Smooth muscle cell (in vitro differentiated cells): ENCODE results near the gene GAL. TPM values are rescaled to one million over a fixed set of nuclear protein-coding genes. Genes with fewer than 3 reads are reported as not detected.

Experiments used
- DNase-seq: peaks from one replicate; lab custom pipeline; 2025; ENCODE audit not compliant: unreplicated experiment; lab: John Stamatoyannopoulos, UW
- H2AFZ ChIP-seq: fragments of 200-600 bp; sonication (generic); 2 replicates; pipeline ENCODE4 v1.6.0; 2016; ENCODE audit warnings: antibody characterized with exemption, low read depth, mild to moderate bottlenecking
- H3F3A ChIP-seq: fragments of 200-600 bp; sonication (generic); 2 replicates; pipeline ENCODE4 v1.6.0; 2017; ENCODE audit warnings: antibody characterized with exemption, low read depth
- H3K27ac ChIP-seq: fragments of 200-600 bp; sonication (generic); 2 replicates; pipeline ENCODE4 v1.5.1; 2016; ENCODE audit warnings: low read depth, mild to moderate bottlenecking
- H3K27me3 ChIP-seq: fragments of 200-600 bp; sonication (generic); 2 replicates; pipeline ENCODE4 v1.6.1; 2016; ENCODE audit warnings: low read depth, mild to moderate bottlenecking
- H3K36me3 ChIP-seq: fragments of 200-600 bp; sonication (generic); 2 replicates; pipeline ENCODE4 v1.5.1; 2016; ENCODE audit warnings: low read depth
- H3K4me1 ChIP-seq: fragments of 200-600 bp; sonication (generic); 2 replicates; pipeline ENCODE4 v1.5.1; 2016; ENCODE audit warnings: low read depth
- H3K4me2 ChIP-seq: fragments of 200-600 bp; sonication (generic); 2 replicates; pipeline ENCODE4 v1.6.0; 2016; ENCODE audit warnings: mild to moderate bottlenecking
- H3K4me3 ChIP-seq: fragments of 200-600 bp; sonication (generic); 2 replicates; pipeline ENCODE4 v1.5.1; 2016; ENCODE audit warnings: mild to moderate bottlenecking
- H3K79me2 ChIP-seq: fragments of 200-600 bp; sonication (generic); 2 replicates; pipeline ENCODE4 v1.6.0; 2016; ENCODE audit warnings: low read depth, mild to moderate bottlenecking
- H3K9ac ChIP-seq: fragments of 200-600 bp; sonication (generic); 2 replicates; pipeline ENCODE4 v1.6.0; 2016; ENCODE audit warnings: low read depth
- H3K9me3 ChIP-seq: fragments of 200-600 bp; sonication (generic); replicated peaks from 2 replicates; pipeline ENCODE4 v1.5.1; 2016; ENCODE audit warnings: low read depth
- H4K20me1 ChIP-seq: fragments of 200-600 bp; sonication (generic); 2 replicates; pipeline ENCODE4 v1.6.0; 2016; ENCODE audit warnings: low read depth
- CTCF ChIP-seq: fragments of 200-600 bp; sonication (generic); IDR thresholded peaks from 2 replicates; pipeline ENCODE4 v1.5.1; 2017; ENCODE audit warnings: borderline replicate concordance, mild to moderate bottlenecking, antibody characterized with exemption; ENCODE audit not compliant: insufficient read depth, poor library complexity, severe bottlenecking
- WGBS: methylation state at CpG from one replicate; pipeline ENCODE4 v1.1.7; 2016; ENCODE audit warnings: low lambda C conversion rate; 5-methylcytosine and 5-hydroxymethylcytosine counted together
- polyA plus RNA-seq: library from polyadenylated mRNA; unstranded; fragments of >200 nt; fragmentation: Nextera tagmentation; extraction: Ambion mirVana; gene quantifications from 2 replicates; pipeline ENCODE4 v1.2.1, GENCODE V29; 2016
- total RNA-seq: library from RNA; depleted of rRNA; stranded (reverse); fragments of >200 nt; gene quantifications from 2 replicates; pipeline ENCODE4 v1.2.3, GENCODE V29; 2014

GAL gene
- total and polyA plus RNA-seq, 2 experiments from 2014 or later, result 19.4 to 61.5 TPM

- no peaks in the 10 kb centered on the region for H3K79me2 ChIP-seq
- peaks cover 8% of the 10 kb centered on the region for H3K4me1 ChIP-seq
- DNase-seq, result no peak
- no peaks in the 10 kb centered on the region for H3F3A ChIP-seq
- H4K20me1 ChIP-seq, result no peaks in the 10 kb centered on the region
- no peak overlapping the region for H2AFZ ChIP-seq
- no peak overlapping the region for H3K9ac ChIP-seq
- H3K36me3 ChIP-seq, result no peaks in the 10 kb centered on the region
- H3K9me3 ChIP-seq, result no peaks in the 10 kb centered on the region
- no peak for TF ChIP-seq CTCF
- peaks cover 25% of the 10 kb centered on the region for H3K27me3 ChIP-seq
- WGBS, result 87% methylated on average over 18 of the region's 18 CpGs
- H3K4me2 ChIP-seq, result no peak overlapping the region
- H3K27ac ChIP-seq, result no peak overlapping the region
- no peak overlapping the region for H3K4me3 ChIP-seq
Measured at GRCh38 chr11:68685656-68686380, 1.5 kb downstream of the GAL start.

GRCh38 chr11:68686486-68686885, 2.1 kb downstream of the GAL start:
- H4K20me1 ChIP-seq, result no peaks in the 10 kb centered on the region
- no peaks in the 10 kb centered on the region for H3K79me2 ChIP-seq
- no peaks in the 10 kb centered on the region for H3K9me3 ChIP-seq
- peaks cover 8% of the 10 kb centered on the region for H3K4me1 ChIP-seq
- no peaks in the 10 kb centered on the region for H3K36me3 ChIP-seq
- DNase-seq, result no peak
- H2AFZ ChIP-seq, result no peak overlapping the region
- no peaks in the 10 kb centered on the region for H3F3A ChIP-seq
- H3K9ac ChIP-seq, result no peak overlapping the region
- 97% methylated on average over 12 of the region's 12 CpGs for WGBS
- peaks cover 25% of the 10 kb centered on the region for H3K27me3 ChIP-seq
- H3K27ac ChIP-seq, result no peak overlapping the region
- no peak overlapping the region for H3K4me3 ChIP-seq
- no peak for TF ChIP-seq CTCF
- no peak overlapping the region for H3K4me2 ChIP-seq

- H3F3A ChIP-seq, result no peaks in the 10 kb centered on the region
- 94% methylated on average over 9 of the region's 9 CpGs for WGBS
- H3K79me2 ChIP-seq, result no peaks in the 10 kb centered on the region
- no peak overlapping the region for H3K27ac ChIP-seq
- no peak overlapping the region for H3K9ac ChIP-seq
- no peaks in the 10 kb centered on the region for H3K36me3 ChIP-seq
- H2AFZ ChIP-seq, result no peak overlapping the region
- H3K4me1 ChIP-seq, result peaks cover 8% of the 10 kb centered on the region
- no peak overlapping the region for H3K4me3 ChIP-seq
- H3K4me2 ChIP-seq, result no peak overlapping the region
- no peaks in the 10 kb centered on the region for H3K9me3 ChIP-seq
- no peak for TF ChIP-seq CTCF
- no peaks in the 10 kb centered on the region for H4K20me1 ChIP-seq
- H3K27me3 ChIP-seq, result peaks cover 25% of the 10 kb centered on the region
- DNase-seq, result no peak
Measured at GRCh38 chr11:68687311-68687710, 3.0 kb downstream of the GAL start.

GRCh38 chr11:68687986-68688385, 3.6 kb downstream of the GAL start:
- WGBS, result 91% methylated on average over 14 of the region's 14 CpGs
- Histone ChIP-seq H3K79me2 (no peaks in the 10 kb centered on the region), H3K27me3 (peaks cover 25% of the 10 kb centered on the region), H3K4me3 (no peak overlapping the region), H3K9ac (no peak overlapping the region), H3F3A (no peaks in the 10 kb centered on the region), H3K27ac (no peak overlapping the region), H2AFZ (no peak overlapping the region), H3K9me3 (no peaks in the 10 kb centered on the region), H4K20me1 (no peaks in the 10 kb centered on the region), H3K4me2 (no peak overlapping the region), H3K4me1 (peaks cover 8% of the 10 kb centered on the region), H3K36me3 (no peaks in the 10 kb centered on the region)
- DNase-seq, result no peak
- TF ChIP-seq CTCF, result no peak
